ENCODE data around the gene GSN.
"Not testable (repeated sequence)": the region's sequence is repeated elsewhere in the genome, so short reads cannot be mapped to it uniquely, and the experiment has no call there.

The GSN gene

DNA sequence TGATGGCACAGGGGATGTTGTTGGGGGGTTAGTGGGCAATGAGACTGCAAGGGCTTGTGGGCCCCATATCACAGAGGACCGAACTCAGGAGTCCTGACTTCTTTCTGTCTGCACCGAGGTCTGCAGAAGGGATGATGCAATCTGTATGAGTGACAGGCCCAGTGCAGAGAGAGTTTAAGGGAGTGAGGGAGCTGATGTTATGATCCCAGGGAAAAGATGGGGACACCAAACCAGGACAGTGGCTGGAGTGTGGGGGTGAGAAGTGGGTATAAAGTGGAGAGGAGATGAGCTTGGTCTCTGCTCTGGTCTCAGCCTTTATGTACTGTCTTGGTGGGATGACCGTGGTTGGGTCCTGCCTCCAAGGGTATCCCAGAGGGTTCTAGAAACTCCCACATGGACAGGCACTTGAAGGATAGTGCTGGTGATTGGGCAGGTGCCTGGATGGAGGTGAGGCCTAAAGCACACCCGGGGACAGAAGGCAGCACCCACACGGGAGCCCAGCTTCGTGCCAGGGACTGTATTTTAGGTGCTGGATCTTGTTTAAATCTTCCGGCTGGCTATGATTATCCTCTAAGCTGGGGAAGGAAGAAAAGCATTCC, 21.9 kb downstream of the GSN start:
- Histone ChIP-seq H3K27ac (peak overlapping the region; percentile 83), H3K4me1 (ENCODE audit: control insufficient read depth in 1 of 2, insufficient read depth in 1 of 2, low read depth in 1 of 2, low read length in 1 of 2) (peaks cover 49 to 51% of the 10 kb centered on the region in 2 experiments), H3K9me3 (no peaks in the 10 kb centered on the region), H3K27me3 (no peaks in the 10 kb centered on the region), H3K36me3 (peaks cover 30% of the 10 kb centered on the region), H3K4me3 (ENCODE audit: low read depth in 1 of 2, low read length in 1 of 2) (peak overlapping the region in 1 of 2 experiments; percentile 23)
- TF ChIP-seq, protein P1, sequence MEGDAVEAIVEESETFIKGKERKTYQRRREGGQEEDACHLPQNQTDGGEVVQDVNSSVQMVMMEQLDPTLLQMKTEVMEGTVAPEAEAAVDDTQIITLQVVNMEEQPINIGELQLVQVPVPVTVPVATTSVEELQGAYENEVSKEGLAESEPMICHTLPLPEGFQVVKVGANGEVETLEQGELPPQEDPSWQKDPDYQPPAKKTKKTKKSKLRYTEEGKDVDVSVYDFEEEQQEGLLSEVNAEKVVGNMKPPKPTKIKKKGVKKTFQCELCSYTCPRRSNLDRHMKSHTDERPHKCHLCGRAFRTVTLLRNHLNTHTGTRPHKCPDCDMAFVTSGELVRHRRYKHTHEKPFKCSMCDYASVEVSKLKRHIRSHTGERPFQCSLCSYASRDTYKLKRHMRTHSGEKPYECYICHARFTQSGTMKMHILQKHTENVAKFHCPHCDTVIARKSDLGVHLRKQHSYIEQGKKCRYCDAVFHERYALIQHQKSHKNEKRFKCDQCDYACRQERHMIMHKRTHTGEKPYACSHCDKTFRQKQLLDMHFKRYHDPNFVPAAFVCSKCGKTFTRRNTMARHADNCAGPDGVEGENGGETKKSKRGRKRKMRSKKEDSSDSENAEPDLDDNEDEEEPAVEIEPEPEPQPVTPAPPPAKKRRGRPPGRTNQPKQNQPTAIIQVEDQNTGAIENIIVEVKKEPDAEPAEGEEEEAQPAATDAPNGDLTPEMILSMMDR (IDR thresholded peaks at IDR 0.05), result no peak

DNA sequence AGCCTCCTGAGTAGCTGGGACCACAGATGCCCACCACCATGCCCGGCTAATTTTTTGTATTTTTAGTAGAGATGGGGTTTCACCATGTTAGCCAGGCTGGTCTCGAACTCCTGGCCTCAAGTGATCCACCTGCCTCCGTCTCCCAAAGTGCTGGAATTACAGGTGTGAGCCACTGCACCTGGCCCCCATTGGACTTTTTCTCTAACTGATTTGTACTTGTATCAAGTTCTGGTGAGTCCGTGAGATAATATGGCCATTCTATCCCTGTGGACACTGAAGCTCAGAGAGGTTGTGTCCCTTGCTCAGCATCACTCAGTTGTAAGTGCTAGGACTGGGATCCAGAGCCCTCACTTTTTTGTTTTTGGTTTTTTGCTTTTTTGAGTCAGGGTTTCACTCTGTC, 23.6 kb downstream of the GSN start:
- not testable (repeated sequence) for H3K27me3 ChIP-seq; H3K9me3 ChIP-seq; H3K27ac ChIP-seq; H3K4me3 ChIP-seq (ENCODE audit: low read depth in 1 of 2, low read length in 1 of 2)
- peaks cover 42% of the 10 kb centered on the region for H3K36me3 ChIP-seq
- H3K4me1 ChIP-seq (ENCODE audit: control insufficient read depth in 1 of 2, insufficient read depth in 1 of 2, low read depth in 1 of 2, low read length in 1 of 2), result peaks cover 36 to 44% of the 10 kb centered on the region in 2 experiments

DNA sequence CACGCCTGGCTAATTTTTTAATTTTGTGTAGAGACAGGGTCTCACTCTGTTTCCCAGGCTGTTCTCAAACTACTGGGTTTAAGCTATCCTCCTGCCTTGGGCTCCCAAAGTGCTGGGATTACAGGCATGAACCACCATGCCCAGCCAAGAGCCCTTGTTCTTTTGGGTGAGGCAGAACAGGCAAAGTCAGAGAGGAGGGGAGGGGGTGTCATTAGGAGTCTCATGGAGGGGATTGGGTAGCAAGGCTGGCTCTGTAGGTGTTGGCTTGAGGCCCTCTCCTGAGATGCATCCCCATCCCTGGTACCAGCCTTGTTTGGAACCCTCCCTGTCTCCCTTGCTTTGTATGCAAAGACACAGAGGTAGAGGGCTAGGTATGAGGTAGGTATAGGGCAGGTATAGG, 24.1 kb downstream of the GSN start:
- Histone ChIP-seq H3K9me3 (no peaks in the 10 kb centered on the region), H3K36me3 (peaks cover 42% of the 10 kb centered on the region), H3K4me3 (ENCODE audit: low read depth in 1 of 2, low read length in 1 of 2) (no peak overlapping the region), H3K27ac (no peak overlapping the region), H3K27me3 (no peaks in the 10 kb centered on the region), H3K4me1 (ENCODE audit: control insufficient read depth in 1 of 2, insufficient read depth in 1 of 2, low read depth in 1 of 2, low read length in 1 of 2) (peaks cover 36 to 44% of the 10 kb centered on the region in 2 experiments)
- TF ChIP-seq, protein P1 (IDR thresholded peaks at IDR 0.05), result no peak

DNA sequence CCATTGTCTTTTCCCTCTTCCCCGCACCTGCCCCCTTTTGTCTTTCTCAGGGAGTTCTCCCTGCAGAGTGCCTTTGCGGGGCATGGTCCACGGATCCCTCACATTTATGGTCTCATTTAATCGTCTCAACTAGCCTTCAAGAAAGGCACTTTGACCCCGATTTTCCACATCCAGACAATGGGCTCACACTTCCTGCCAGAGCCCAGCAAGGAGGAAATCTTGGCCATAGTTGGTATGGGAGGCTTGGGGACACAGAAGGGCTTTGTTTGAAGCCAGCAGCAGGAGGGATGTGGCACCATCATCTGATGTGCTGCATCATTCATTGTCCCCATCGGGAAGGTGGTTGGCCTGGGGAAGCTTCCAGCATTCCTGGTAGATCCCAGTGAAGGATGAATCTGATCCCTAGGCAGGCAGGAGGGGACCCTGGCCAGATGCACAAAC, 24.9 kb downstream of the GSN start:
- Histone ChIP-seq H3K27me3 (no peaks in the 10 kb centered on the region), H3K9me3 (no peaks in the 10 kb centered on the region), H3K27ac (peak overlapping the region; percentile 39), H3K36me3 (peaks cover 40% of the 10 kb centered on the region), H3K4me1 (ENCODE audit: control insufficient read depth in 1 of 2, insufficient read depth in 1 of 2, low read depth in 1 of 2, low read length in 1 of 2) (peaks cover 38 to 46% of the 10 kb centered on the region in 2 experiments), H3K4me3 (ENCODE audit: low read depth in 1 of 2, low read length in 1 of 2) (no peak overlapping the region)
- TF ChIP-seq, protein P1 (IDR thresholded peaks at IDR 0.05), result no peak

DNA sequence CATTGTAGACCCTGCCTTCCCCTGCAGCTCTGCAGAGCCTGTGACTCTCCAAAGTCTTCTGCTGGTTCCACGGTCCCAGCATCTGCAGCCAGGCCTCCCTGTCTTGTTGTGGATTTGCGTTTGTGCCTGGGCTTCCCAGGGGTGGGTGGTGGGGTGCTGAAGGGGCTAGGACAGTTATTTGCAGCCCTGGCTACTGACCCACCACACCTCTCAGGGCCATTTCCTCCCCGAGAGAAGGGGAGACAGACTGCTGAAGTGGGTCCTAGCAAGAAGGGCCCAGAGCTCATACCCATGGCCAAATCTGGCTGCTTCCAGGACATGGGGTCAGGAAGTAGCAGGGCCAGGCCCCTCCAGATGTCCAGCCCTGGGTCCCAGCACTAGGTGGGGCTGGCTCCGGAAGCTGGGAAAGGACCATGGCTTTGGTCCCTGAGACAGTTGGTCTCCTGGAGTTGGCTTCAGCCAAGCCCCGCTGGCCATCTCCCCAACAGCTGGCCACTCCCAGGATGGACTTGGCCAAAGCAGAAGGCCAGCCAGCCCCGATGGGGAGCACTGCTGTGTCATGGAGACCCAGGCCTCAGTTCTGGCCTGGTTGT, 26.3 kb downstream of the GSN start:
- H3K4me1 ChIP-seq (ENCODE audit: control insufficient read depth in 1 of 2, insufficient read depth in 1 of 2, low read depth in 1 of 2, low read length in 1 of 2), result peaks cover 38 to 46% of the 10 kb centered on the region in 2 experiments
- H3K27me3 ChIP-seq, result no peaks in the 10 kb centered on the region
- H3K9me3 ChIP-seq, result no peaks in the 10 kb centered on the region
- no peak overlapping the region for H3K4me3 ChIP-seq (ENCODE audit: low read depth in 1 of 2, low read length in 1 of 2)
- peaks cover 31% of the 10 kb centered on the region for H3K36me3 ChIP-seq
- TF ChIP-seq, protein P1 (IDR thresholded peaks at IDR 0.05), result no peak
- peak overlapping the region; percentile 66 for H3K27ac ChIP-seq

DNA sequence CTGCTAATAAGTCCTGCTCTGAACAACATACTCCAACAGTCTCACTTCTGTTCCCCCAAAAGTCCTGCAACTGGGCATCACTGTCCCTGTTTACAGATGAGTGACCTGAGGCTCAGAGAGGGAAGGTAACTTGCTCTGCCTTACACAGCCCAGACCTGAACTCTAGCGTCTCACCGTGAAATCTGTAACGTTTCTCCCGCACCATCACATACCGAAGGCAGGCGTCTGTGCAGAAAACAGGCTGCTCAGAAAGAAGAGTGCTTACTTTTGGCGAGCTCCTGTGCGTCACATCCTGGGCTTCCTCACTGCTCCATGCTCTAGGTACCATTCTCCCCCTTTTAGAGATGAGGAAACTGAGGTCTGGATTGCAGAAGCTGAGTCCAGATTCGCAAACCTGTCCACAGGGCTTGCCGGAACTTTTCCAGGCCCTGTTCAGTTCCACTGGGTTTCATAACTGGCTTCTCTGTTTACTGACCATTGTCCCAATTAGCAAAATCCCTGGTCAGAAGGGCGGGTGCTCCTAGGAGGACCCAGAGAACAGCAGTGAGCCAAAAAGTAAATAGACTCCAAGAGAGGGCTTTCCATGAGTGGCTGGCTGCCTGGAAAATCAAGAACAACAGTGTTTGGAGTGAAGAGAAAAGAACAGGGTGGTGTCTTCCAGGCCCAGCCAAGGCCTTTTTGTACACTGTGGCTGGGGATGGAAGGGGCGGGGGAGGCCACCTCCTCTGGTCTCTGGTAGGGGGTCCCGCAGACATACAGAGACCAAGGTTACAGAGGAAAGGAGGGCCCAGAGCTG, 27.1 kb downstream of the GSN start:
- Histone ChIP-seq H3K27ac (peak overlapping the region; percentile 66), H3K4me3 (ENCODE audit: low read depth in 1 of 2, low read length in 1 of 2) (no peak overlapping the region), H3K9me3 (no peaks in the 10 kb centered on the region), H3K4me1 (ENCODE audit: control insufficient read depth in 1 of 2, insufficient read depth in 1 of 2, low read depth in 1 of 2, low read length in 1 of 2) (peaks cover 37 to 46% of the 10 kb centered on the region in 2 experiments), H3K27me3 (no peaks in the 10 kb centered on the region), H3K36me3 (peaks cover 31% of the 10 kb centered on the region)
- TF ChIP-seq, protein P1 (IDR thresholded peaks at IDR 0.05), result no peak

Data from neutrophil (primary cell).